Activated naive CD8-positive, alpha-beta T cell (primary cell): Measurements from ENCODE around the gene SLC35G4.

ENCODE experiments used
- H3K27ac Mint-ChIP-seq: one replicate; pipeline ENCODE4 v1.8.0; 2021; ENCODE audit warnings: mixed read lengths
- H3K27me3 Mint-ChIP-seq: one replicate; pipeline ENCODE4 v1.8.0; 2021; ENCODE audit warnings: mixed read lengths
- H3K36me3 Mint-ChIP-seq: one replicate; pipeline ENCODE4 v1.8.0; 2021; ENCODE audit warnings: mixed read lengths
- H3K4me1 Mint-ChIP-seq: one replicate; pipeline ENCODE4 v1.8.0; 2021; ENCODE audit warnings: low read depth, mixed read lengths
- H3K4me3 Mint-ChIP-seq: one replicate; pipeline ENCODE4 v1.8.0; 2021; ENCODE audit warnings: mild to moderate bottlenecking, mixed read lengths
- H3K9me3 Mint-ChIP-seq: one replicate; pipeline ENCODE4 v1.8.0; 2021; ENCODE audit warnings: low read depth, mixed read lengths

Gene SLC35G4

DNA sequence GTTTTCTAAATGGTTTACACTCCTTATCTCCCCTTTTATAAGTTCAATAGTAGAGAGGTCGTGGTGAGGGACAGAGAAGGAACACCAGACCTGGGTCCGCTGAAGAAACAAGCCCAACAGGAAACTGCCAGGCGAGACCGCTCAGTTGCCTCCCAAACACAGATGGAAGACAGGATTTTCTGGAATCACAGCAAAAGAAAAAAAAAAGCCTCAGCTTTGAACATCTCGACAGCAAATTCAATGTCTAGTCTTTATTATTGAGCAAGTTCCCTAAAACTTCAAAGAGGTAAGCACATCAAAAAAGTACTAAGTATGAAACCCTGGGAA is 46.2 kb downstream of the SLC35G4 start:
- Mint-ChIP-seq H3K27ac (no peak overlapping the region), H3K4me1 (peaks cover 2% of the 10 kb centered on the region), H3K27me3 (peaks cover 23% of the 10 kb centered on the region), H3K4me3 (no peak overlapping the region), H3K36me3 (no peaks in the 10 kb centered on the region), H3K9me3 (no peaks in the 10 kb centered on the region)

GRCh38 chr18:11657152-11657551 is 47.8 kb downstream of the SLC35G4 start:
- Mint-ChIP-seq H3K27ac (no peak overlapping the region), H3K27me3 (peaks cover 23% of the 10 kb centered on the region), H3K4me3 (no peak overlapping the region), H3K9me3 (no peaks in the 10 kb centered on the region), H3K4me1 (peaks cover 2% of the 10 kb centered on the region), H3K36me3 (no peaks in the 10 kb centered on the region)

GRCh38 chr18:11657554-11657953 is 48.2 kb downstream of the SLC35G4 start:
- Mint-ChIP-seq H3K4me3 (no peak overlapping the region), H3K9me3 (no peaks in the 10 kb centered on the region), H3K36me3 (no peaks in the 10 kb centered on the region), H3K27me3 (peaks cover 23% of the 10 kb centered on the region), H3K27ac (no peak overlapping the region), H3K4me1 (peaks cover 2% of the 10 kb centered on the region)

DNA sequence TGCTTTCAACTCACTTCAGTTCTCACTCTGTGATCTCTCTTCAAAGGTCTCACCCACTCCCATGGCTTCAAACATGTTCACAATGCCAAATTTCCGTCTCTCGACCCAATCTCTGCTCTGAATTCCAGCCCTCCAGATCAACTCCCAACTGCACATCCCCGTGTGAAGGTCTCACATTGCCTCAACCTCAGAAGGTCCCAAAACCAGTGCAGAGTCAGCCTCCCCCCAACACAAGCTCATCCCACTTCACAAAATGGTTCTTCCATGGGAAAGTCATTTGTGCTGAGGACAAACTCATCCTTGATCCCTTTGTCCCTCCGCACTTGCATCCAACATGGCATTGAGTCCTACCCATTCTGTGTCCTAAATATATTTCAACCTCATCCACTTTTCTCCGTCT is 48.6 kb downstream of the SLC35G4 start:
- H3K27ac Mint-ChIP-seq = no peak overlapping the region
- no peaks in the 10 kb centered on the region for H3K36me3 Mint-ChIP-seq
- no peak overlapping the region for H3K4me3 Mint-ChIP-seq
- peaks cover 23% of the 10 kb centered on the region for H3K27me3 Mint-ChIP-seq
- H3K9me3 Mint-ChIP-seq = no peaks in the 10 kb centered on the region
- peaks cover 2% of the 10 kb centered on the region for H3K4me1 Mint-ChIP-seq

DNA sequence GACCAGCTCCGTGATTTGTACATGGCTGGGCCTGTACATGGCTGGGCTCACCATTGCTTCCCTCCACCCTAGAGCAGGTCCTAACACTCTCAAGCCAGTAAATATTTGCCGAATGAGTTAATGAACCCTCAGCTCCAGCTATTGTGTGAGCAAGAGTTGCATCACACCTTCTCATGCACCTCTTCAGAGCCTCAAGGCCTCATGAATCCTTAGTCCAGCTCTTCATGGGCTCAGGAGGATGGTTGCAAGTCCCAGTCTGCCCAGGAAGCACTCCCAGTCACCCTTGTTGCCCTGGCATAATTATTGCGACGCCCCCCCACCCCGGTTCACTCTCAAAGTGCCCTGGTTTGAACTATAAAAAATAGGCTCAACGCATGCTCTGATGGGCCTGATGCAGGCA is 49.6 kb downstream of the SLC35G4 start:
- Mint-ChIP-seq H3K36me3 (no peaks in the 10 kb centered on the region), H3K27ac (no peak overlapping the region), H3K27me3 (peaks cover 21% of the 10 kb centered on the region), H3K4me1 (peaks cover 2% of the 10 kb centered on the region), H3K4me3 (no peak overlapping the region), H3K9me3 (no peaks in the 10 kb centered on the region)
